Right lobe of liver (tissue), 4 donors: Measurements from ENCODE around the gene TMEM107.

Source experiments
- POLR2A ChIP-seq: fragments of 450-650 bp; IDR thresholded peaks from one replicate; pipeline ENCODE4 v1.6.1; 2017; ENCODE audit warnings: antibody characterized with exemption, mild to moderate bottlenecking
- TF ChIP-seq, protein P1 (sequence below), 4 donors: fragments of 200-600 bp in 3 of 4; fragments of 450-650 bp in 1 of 4; IDR thresholded peaks; one replicate each; pipeline versions ENCODE4 v1.5.1 to v1.8.0; 2016 to 2022; ENCODE audit warnings: antibody characterized with exemption in 4 of 4, mild to moderate bottlenecking in 2 of 4
- donor health status: DM: no; HTN: no; CAD: no.
- donor health status: DM: no; HTN: no; CAD: no.
- donor health status: DM: no; HTN: yes; CAD: no.

DNA sequence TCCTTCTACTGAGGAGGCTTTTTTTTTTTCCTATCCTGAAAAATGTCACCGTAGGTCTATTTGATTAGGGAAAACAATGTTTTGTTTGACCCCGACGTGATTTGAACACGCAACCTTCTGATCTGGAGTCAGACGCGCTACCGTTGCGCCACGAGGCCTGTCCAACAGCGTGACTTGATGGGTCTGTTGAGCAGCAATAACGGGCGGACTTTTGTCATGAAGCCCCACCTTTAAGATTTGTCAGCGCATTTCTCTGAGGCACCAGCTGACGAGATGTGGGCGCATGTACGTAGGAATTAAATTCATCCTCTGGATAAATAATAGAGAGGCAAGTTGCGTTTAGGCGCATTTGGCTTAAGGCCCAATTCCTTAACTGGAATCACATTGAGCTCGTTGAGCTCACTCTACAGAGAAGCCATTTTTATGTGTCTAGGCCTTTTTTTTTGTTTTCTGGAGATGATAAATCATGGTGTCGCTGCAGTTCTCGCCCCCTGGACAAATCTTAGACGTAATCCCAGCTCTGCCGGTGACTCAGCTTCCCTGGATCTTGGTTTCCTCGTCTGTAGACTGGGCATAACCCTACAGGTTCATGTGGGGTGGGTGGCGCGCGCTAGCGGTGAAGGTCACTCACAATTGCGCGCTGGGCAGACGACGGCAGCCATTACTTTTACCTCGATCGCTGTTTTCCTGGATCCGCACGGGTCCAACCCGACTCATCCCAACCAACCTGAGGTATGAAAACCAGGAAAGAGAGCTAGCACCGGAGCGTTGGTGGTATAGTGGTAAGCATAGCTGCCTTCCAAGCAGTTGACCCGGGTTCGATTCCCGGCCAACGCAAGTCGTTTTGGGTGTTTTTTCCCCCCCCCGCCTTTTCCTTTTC lies 44.8 kb upstream of the TMEM107 start:
- TF ChIP-seq, protein P1, sequence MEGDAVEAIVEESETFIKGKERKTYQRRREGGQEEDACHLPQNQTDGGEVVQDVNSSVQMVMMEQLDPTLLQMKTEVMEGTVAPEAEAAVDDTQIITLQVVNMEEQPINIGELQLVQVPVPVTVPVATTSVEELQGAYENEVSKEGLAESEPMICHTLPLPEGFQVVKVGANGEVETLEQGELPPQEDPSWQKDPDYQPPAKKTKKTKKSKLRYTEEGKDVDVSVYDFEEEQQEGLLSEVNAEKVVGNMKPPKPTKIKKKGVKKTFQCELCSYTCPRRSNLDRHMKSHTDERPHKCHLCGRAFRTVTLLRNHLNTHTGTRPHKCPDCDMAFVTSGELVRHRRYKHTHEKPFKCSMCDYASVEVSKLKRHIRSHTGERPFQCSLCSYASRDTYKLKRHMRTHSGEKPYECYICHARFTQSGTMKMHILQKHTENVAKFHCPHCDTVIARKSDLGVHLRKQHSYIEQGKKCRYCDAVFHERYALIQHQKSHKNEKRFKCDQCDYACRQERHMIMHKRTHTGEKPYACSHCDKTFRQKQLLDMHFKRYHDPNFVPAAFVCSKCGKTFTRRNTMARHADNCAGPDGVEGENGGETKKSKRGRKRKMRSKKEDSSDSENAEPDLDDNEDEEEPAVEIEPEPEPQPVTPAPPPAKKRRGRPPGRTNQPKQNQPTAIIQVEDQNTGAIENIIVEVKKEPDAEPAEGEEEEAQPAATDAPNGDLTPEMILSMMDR (IDR thresholded peaks at IDR 0.05): no peak
- TF ChIP-seq POLR2A: peak; percentile 5
